Measurements from ENCODE around the gene SMIM44. TPM values are rescaled to one million over a fixed set of nuclear protein-coding genes. Genes with fewer than 3 reads are reported as not detected.

Gene SMIM44
- total and polyA plus RNA-seq, 9 of the 15 experiments (the other 6 are each of a cell fraction or from before 2014, with no cell fraction given) = not detected

DNA sequence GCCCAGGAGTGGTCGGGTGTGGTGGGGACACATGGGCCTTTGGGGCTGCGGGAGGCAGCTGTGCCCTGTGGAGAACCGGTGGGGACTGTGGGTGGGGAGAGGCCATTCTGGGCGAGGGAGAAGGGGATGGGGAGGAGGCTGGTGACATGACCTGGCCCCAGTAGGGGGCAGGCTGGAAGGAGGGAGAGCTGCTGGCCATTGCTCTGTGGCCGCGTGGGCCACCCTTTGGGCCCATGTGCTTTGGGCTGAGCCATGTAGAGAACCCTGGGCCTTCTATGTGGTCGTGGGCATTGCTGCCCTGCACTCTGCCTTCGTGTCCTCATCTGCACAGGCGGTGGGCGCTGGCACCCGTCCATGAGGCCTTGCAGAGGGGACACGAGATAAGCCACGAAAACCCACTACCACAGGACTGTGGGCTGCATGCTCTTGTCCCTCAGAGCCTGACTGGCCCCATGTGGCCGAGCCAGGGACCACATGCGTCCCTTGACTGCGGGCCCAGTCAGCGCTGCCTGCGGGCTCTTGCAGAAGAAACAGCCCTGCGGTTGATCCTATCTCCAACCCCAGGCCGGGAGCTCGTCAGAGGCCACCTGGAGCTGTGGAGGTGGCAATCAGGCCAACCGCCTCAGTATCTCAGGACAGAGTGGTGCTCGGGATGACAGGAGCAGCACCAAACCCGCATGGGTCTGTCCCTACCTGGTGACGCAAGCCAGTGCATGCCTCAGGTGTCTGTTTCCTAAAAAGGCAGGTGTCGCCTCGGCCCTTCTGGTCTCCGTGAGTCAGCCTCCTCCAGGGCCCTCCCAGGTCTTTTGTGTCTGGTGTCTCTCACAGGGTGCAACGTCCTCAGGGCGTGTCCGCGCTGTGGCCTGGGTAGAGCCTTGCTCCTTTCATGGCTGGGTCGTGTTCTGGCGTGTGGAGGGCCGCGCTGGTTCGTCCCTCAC is 37.2 kb upstream of the SMIM44 start (continued):
- TF ChIP-seq, protein P1, sequence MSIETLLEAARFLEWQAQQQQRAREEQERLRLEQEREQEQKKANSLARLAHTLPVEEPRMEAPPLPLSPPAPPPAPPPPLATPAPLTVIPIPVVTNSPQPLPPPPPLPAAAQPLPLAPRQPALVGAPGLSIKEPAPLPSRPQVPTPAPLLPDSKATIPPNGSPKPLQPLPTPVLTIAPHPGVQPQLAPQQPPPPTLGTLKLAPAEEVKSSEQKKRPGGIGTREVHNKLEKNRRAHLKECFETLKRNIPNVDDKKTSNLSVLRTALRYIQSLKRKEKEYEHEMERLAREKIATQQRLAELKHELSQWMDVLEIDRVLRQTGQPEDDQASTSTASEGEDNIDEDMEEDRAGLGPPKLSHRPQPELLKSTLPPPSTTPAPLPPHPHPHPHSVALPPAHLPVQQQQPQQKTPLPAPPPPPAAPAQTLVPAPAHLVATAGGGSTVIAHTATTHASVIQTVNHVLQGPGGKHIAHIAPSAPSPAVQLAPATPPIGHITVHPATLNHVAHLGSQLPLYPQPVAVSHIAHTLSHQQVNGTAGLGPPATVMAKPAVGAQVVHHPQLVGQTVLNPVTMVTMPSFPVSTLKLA (conservative IDR thresholded peaks at IDR 0.05) = peak; percentile 90 to 93
- TF ChIP-seq SNIP1 (IDR thresholded peaks at IDR 0.05; ENCODE audit: low read depth) (no peak), POLR2AphosphoS5 (IDR thresholded peaks at IDR 0.05; ENCODE audit: control insufficient read depth, insufficient read depth, low read depth, low read length) (peak; percentile 77), ZNF436 (CRISPR knock-in tag; IDR thresholded peaks at IDR 0.05) (no peak), HSF4 (CRISPR knock-in tag; IDR thresholded peaks at IDR 0.05; ENCODE audit: borderline replicate concordance) (no peak), KHSRP (IDR thresholded peaks at IDR 0.05) (no peak), NFIC (IDR thresholded peaks at IDR 0.05) (peak; percentile 78), JUND (IDR thresholded peaks at IDR 0.05; ENCODE audit: borderline replicate concordance, low read depth, low read length) (no peak; the same call in 1 of the 2 replicates), JUND (tag; IDR thresholded peaks at IDR 0.05; ENCODE audit: borderline replicate concordance, low read depth, low read length) (no peak; the same call in 2 of the 3 replicates), ERF (CRISPR knock-in tag; IDR thresholded peaks at IDR 0.05) (no peak), CHD4 (IDR thresholded peaks at IDR 0.05; ENCODE audit: insufficient read depth, insufficient replicate concordance, low read depth, low read length, poor library complexity, severe bottlenecking) (peak; percentile 24), ZNF224 (CRISPR knock-in tag; IDR thresholded peaks at IDR 0.05) (0 out of 2 replicates have a peak, but pooled peaks have one; percentile 81), ZBTB34 (CRISPR knock-in tag; IDR thresholded peaks at IDR 0.05) (peak; percentile 49; the same call in 1 of the 2 replicates), KAT7 (CRISPR knock-in tag; IDR thresholded peaks at IDR 0.05; ENCODE audit: borderline replicate concordance) (peak; percentile 91; the same call in 1 of the 2 replicates)
- TF ChIP-seq, protein P2, sequence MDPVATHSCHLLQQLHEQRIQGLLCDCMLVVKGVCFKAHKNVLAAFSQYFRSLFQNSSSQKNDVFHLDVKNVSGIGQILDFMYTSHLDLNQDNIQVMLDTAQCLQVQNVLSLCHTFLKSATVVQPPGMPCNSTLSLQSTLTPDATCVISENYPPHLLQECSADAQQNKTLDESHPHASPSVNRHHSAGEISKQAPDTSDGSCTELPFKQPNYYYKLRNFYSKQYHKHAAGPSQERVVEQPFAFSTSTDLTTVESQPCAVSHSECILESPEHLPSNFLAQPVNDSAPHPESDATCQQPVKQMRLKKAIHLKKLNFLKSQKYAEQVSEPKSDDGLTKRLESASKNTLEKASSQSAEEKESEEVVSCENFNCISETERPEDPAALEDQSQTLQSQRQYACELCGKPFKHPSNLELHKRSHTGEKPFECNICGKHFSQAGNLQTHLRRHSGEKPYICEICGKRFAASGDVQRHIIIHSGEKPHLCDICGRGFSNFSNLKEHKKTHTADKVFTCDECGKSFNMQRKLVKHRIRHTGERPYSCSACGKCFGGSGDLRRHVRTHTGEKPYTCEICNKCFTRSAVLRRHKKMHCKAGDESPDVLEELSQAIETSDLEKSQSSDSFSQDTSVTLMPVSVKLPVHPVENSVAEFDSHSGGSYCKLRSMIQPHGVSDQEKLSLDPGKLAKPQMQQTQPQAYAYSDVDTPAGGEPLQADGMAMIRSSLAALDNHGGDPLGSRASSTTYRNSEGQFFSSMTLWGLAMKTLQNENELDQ (CRISPR knock-in tag; IDR thresholded peaks at IDR 0.05; ENCODE audit: borderline replicate concordance) = peak; percentile 89; the same call in 1 of the 2 replicates
- TF ChIP-seq, protein P3, sequence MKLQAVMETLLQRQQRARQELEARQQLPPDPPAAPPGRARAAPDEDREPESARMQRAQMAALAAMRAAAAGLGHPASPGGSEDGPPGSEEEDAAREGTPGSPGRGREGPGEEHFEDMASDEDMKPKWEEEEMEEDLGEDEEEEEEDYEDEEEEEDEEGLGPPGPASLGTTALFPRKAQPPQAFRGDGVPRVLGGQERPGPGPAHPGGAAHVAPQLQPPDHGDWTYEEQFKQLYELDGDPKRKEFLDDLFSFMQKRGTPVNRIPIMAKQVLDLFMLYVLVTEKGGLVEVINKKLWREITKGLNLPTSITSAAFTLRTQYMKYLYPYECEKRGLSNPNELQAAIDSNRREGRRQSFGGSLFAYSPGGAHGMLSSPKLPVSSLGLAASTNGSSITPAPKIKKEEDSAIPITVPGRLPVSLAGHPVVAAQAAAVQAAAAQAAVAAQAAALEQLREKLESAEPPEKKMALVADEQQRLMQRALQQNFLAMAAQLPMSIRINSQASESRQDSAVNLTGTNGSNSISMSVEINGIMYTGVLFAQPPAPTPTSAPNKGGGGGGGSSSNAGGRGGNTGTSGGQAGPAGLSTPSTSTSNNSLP (IDR thresholded peaks at IDR 0.05; ENCODE audit: borderline replicate concordance, low read depth, low read length) = no peak
- TF ChIP-seq, protein P4, sequence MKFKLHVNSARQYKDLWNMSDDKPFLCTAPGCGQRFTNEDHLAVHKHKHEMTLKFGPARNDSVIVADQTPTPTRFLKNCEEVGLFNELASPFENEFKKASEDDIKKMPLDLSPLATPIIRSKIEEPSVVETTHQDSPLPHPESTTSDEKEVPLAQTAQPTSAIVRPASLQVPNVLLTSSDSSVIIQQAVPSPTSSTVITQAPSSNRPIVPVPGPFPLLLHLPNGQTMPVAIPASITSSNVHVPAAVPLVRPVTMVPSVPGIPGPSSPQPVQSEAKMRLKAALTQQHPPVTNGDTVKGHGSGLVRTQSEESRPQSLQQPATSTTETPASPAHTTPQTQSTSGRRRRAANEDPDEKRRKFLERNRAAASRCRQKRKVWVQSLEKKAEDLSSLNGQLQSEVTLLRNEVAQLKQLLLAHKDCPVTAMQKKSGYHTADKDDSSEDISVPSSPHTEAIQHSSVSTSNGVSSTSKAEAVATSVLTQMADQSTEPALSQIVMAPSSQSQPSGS (CRISPR knock-in tag; IDR thresholded peaks at IDR 0.05) = no peak

All from K562 (cell line).